WTC11 (cell line): ENCODE measurements around the gene LYVE1. TPM values are rescaled to one million over a fixed set of nuclear protein-coding genes. Genes with fewer than 3 reads are reported as not detected.

ENCODE experiments used
- ATAC-seq: fragments of 200-7000 bp; cut with Tn5 transposase; 2 replicates; pipeline ENCODE4 v1.10.0; 2021; ENCODE audit warnings: mild to moderate bottlenecking, moderate library complexity
- CTCF ChIA-PET: fragments of 300-600 bp; sonication (Branson Sonifier 250); formaldehyde crosslinking; loops from one replicate; lab custom pipeline; 2021; ENCODE audit warnings: antibody characterized with exemption; lab: Charles Lee
- POLR2A ChIA-PET: fragments of 350-600 bp; sonication (Branson Sonifier 250); formaldehyde crosslinking; loops from one replicate; lab custom pipeline; 2021; ENCODE audit warnings: antibody characterized with exemption; lab: Charles Lee
- DNase-seq: peaks from one replicate; pipeline ENCODE4 v3.0.0; 2021; ENCODE audit warnings: low spot score
- H3K27ac Mint-ChIP-seq: 2 replicates; pipeline ENCODE4 v1.8.0; 2021; ENCODE audit warnings: mixed read lengths
- H3K27me3 Mint-ChIP-seq: 2 replicates; pipeline ENCODE4 v1.8.0; 2021; ENCODE audit warnings: low read depth, mild to moderate bottlenecking, moderate library complexity, mixed read lengths
- H3K36me3 Mint-ChIP-seq: 2 replicates; pipeline ENCODE4 v1.8.0; 2021; ENCODE audit warnings: mixed read lengths
- H3K4me1 Mint-ChIP-seq: 2 replicates; pipeline ENCODE4 v1.8.0; 2022; ENCODE audit warnings: mixed read lengths
- H3K4me3 Mint-ChIP-seq: 2 replicates; pipeline ENCODE4 v1.8.0; 2021; ENCODE audit warnings: mild to moderate bottlenecking, moderate library complexity, mixed read lengths
- H3K9me3 Mint-ChIP-seq: 2 replicates; pipeline ENCODE4 v1.8.0; 2021; ENCODE audit warnings: mixed read lengths
- ATF1 ChIP-seq: sonication (generic); formaldehyde crosslinking; IDR thresholded peaks from 2 replicates; pipeline ENCODE4 v1.8.1; 2023; ENCODE audit warnings: mild to moderate bottlenecking, moderate library complexity, missing genetic modification reagents
- FOXK1 ChIP-seq: sonication (generic); formaldehyde crosslinking; IDR thresholded peaks from 2 replicates; pipeline ENCODE4 v1.8.0; 2022; ENCODE audit warnings: mild to moderate bottlenecking, moderate library complexity, missing genetic modification reagents
- KAT7 ChIP-seq: sonication (generic); formaldehyde crosslinking; IDR thresholded peaks from 2 replicates; pipeline ENCODE4 v1.8.1; 2023; ENCODE audit warnings: missing genetic modification reagents, mild to moderate bottlenecking, borderline replicate concordance
- NFYB ChIP-seq: sonication (generic); formaldehyde crosslinking; conservative IDR thresholded peaks from 2 replicates; pipeline ENCODE4 v1.8.0; 2022; ENCODE audit warnings: low read depth, missing genetic modification reagents
- RELA ChIP-seq: sonication (generic); formaldehyde crosslinking; IDR thresholded peaks from 2 replicates; pipeline ENCODE4 v1.8.1; 2022; ENCODE audit warnings: missing genetic modification reagents, mild to moderate bottlenecking, borderline replicate concordance
- RORB ChIP-seq: fragments of 250-450 bp; sonication (Bioruptor Pico); IDR thresholded peaks from 2 replicates; pipeline ENCODE4 v1.9.0; 2021; ENCODE audit warnings: mild to moderate bottlenecking
- SMAD4 ChIP-seq: sonication (generic); formaldehyde crosslinking; IDR thresholded peaks from 2 replicates; pipeline ENCODE4 v1.8.0; 2022; ENCODE audit warnings: mild to moderate bottlenecking, missing genetic modification reagents
- TCF7 ChIP-seq: sonication (generic); formaldehyde crosslinking; IDR thresholded peaks from 2 replicates; pipeline ENCODE4 v1.8.0; 2022; ENCODE audit warnings: mild to moderate bottlenecking, low read depth, missing genetic modification reagents, moderate library complexity
- ZBTB21 ChIP-seq: sonication (generic); formaldehyde crosslinking; IDR thresholded peaks from 2 replicates; pipeline ENCODE4 v1.8.1; 2023; ENCODE audit warnings: mild to moderate bottlenecking, missing genetic modification reagents, borderline replicate concordance
- ZNF138 ChIP-seq: sonication (generic); formaldehyde crosslinking; conservative IDR thresholded peaks from 2 replicates; pipeline ENCODE4 v1.8.1; 2022; ENCODE audit warnings: mild to moderate bottlenecking, moderate library complexity, missing genetic modification reagents
- ZNF317 ChIP-seq: sonication (generic); formaldehyde crosslinking; IDR thresholded peaks from 2 replicates; pipeline ENCODE4 v1.8.1; 2023; ENCODE audit warnings: low read depth, mild to moderate bottlenecking, moderate library complexity, missing genetic modification reagents, borderline replicate concordance
- ZNF396 ChIP-seq: fragments of 250-450 bp; sonication (Bioruptor Pico); IDR thresholded peaks from 2 replicates; pipeline ENCODE4 v1.8.0; 2021; ENCODE audit warnings: mild to moderate bottlenecking, moderate library complexity, borderline replicate concordance
- ZNF671 ChIP-seq: fragments of 250-450 bp; sonication (Bioruptor Pico); IDR thresholded peaks from 2 replicates; pipeline ENCODE4 v1.8.0; 2021; ENCODE audit warnings: mild to moderate bottlenecking
- total RNA-seq: library from RNA; stranded (reverse); gene quantifications from 3 replicates; pipeline ENCODE4 v1.2.3, GENCODE V29; 2021
- TF ChIP-seq, protein P1 (sequence below): sonication (generic); formaldehyde crosslinking; IDR thresholded peaks from 2 replicates; pipeline ENCODE4 v1.8.0; 2022; ENCODE audit warnings: mild to moderate bottlenecking, missing genetic modification reagents
- TF ChIP-seq, protein P2 (sequence below): sonication (generic); formaldehyde crosslinking; IDR thresholded peaks from 2 replicates; pipeline ENCODE4 v1.8.0; 2022; ENCODE audit warnings: mild to moderate bottlenecking, missing genetic modification reagents
- TF ChIP-seq, protein P3 (sequence below): sonication (generic); formaldehyde crosslinking; IDR thresholded peaks from 2 replicates; pipeline ENCODE4 v1.8.0; 2022; ENCODE audit warnings: mild to moderate bottlenecking, missing genetic modification reagents
- TF ChIP-seq, protein P4 (sequence below): fragments of 250-450 bp; sonication (Bioruptor Pico); IDR thresholded peaks from 2 replicates; pipeline ENCODE4 v1.8.0; 2021; ENCODE audit warnings: mild to moderate bottlenecking
- TF ChIP-seq, protein P5 (sequence below): fragments of 250-450 bp; sonication (Bioruptor Pico); IDR thresholded peaks from 2 replicates; pipeline ENCODE4 v1.9.0; 2021; ENCODE audit warnings: moderate library complexity, mild to moderate bottlenecking, inconsistent platforms, borderline replicate concordance
- TF ChIP-seq, protein P6 (sequence below): sonication (generic); formaldehyde crosslinking; IDR thresholded peaks from 2 replicates; pipeline ENCODE4 v1.8.0; 2023; ENCODE audit warnings: missing genetic modification reagents

LYVE1 gene
- total RNA-seq, 1 experiment from 2014 or later: 0.24 TPM

DNA sequence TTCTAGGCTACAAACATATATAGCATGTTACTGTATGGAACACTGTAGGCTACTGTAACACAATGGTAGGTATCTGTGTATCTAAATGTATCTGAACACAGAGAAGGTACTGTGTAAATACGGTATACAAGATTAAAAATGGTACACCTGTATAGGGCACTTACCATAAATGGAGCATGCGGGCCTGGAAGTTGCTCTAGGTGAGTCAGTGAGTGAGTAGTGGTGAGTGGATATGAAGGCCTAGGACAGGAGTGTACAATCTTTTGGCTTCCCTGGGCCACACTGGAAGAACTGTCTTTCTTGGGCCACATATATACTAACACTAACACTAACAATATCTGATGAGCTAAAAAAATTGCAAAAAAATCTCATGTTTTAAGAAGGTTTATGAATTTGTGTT, 48.8 kb downstream of the LYVE1 start:
- Mint-ChIP-seq H3K4me3 (no peak overlapping the region), H3K36me3 (peaks cover 5% of the 10 kb centered on the region; the same call in 1 of the 2 replicates), H3K27ac (no peak overlapping the region), H3K4me1 (no peaks in the 10 kb centered on the region), H3K27me3 (no peaks in the 10 kb centered on the region; the same call in 1 of the 2 replicates), H3K9me3 (no peaks in the 10 kb centered on the region)
- CTCF ChIA-PET: interaction anchor here (2.4 kb wide), 1 partner anchor 21 kb away, joined by 9 read pairs; the partner anchor contains the start of gene RNF141
- TF ChIP-seq, protein P1, sequence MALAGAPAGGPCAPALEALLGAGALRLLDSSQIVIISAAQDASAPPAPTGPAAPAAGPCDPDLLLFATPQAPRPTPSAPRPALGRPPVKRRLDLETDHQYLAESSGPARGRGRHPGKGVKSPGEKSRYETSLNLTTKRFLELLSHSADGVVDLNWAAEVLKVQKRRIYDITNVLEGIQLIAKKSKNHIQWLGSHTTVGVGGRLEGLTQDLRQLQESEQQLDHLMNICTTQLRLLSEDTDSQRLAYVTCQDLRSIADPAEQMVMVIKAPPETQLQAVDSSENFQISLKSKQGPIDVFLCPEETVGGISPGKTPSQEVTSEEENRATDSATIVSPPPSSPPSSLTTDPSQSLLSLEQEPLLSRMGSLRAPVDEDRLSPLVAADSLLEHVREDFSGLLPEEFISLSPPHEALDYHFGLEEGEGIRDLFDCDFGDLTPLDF (CRISPR knock-in tag): no peak
- TF ChIP-seq FOXK1 (no peak), RELA (CRISPR knock-in tag) (no peak), TCF7 (no peak), NFYB (CRISPR knock-in tag) (no peak), ZNF317 (CRISPR knock-in tag) (no peak), KAT7 (CRISPR knock-in tag) (no peak), ZNF396 (no peak), RORB (CRISPR knock-in tag) (no peak), ZNF671 (CRISPR knock-in tag) (no peak), ATF1 (CRISPR knock-in tag) (no peak), ZBTB21 (CRISPR knock-in tag) (no peak), SMAD4 (CRISPR knock-in tag) (no peak)
- TF ChIP-seq, protein P2, sequence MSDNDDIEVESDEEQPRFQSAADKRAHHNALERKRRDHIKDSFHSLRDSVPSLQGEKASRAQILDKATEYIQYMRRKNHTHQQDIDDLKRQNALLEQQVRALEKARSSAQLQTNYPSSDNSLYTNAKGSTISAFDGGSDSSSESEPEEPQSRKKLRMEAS (CRISPR knock-in tag): no peak
- TF ChIP-seq, protein P3, sequence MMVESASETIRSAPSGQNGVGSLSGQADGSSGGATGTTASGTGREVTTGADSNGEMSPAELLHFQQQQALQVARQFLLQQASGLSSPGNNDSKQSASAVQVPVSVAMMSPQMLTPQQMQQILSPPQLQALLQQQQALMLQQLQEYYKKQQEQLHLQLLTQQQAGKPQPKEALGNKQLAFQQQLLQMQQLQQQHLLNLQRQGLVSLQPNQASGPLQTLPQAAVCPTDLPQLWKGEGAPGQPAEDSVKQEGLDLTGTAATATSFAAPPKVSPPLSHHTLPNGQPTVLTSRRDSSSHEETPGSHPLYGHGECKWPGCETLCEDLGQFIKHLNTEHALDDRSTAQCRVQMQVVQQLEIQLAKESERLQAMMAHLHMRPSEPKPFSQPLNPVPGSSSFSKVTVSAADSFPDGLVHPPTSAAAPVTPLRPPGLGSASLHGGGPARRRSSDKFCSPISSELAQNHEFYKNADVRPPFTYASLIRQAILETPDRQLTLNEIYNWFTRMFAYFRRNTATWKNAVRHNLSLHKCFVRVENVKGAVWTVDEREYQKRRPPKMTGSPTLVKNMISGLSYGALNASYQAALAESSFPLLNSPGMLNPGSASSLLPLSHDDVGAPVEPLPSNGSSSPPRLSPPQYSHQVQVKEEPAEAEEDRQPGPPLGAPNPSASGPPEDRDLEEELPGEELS (CRISPR knock-in tag): no peak
- TF ChIP-seq, protein P4, sequence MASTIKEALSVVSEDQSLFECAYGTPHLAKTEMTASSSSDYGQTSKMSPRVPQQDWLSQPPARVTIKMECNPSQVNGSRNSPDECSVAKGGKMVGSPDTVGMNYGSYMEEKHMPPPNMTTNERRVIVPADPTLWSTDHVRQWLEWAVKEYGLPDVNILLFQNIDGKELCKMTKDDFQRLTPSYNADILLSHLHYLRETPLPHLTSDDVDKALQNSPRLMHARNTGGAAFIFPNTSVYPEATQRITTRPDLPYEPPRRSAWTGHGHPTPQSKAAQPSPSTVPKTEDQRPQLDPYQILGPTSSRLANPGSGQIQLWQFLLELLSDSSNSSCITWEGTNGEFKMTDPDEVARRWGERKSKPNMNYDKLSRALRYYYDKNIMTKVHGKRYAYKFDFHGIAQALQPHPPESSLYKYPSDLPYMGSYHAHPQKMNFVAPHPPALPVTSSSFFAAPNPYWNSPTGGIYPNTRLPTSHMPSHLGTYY (CRISPR knock-in tag): no peak
- TF ChIP-seq, protein P5, sequence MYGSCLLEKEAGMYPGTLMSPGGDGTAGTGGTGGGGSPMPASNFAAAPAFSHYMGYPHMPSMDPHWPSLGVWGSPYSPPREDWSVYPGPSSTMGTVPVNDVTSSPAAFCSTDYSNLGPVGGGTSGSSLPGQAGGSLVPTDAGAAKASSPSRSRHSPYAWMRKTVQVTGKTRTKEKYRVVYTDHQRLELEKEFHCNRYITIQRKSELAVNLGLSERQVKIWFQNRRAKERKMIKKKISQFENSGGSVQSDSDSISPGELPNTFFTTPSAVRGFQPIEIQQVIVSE (CRISPR knock-in tag): no peak
- TF ChIP-seq, protein P6, sequence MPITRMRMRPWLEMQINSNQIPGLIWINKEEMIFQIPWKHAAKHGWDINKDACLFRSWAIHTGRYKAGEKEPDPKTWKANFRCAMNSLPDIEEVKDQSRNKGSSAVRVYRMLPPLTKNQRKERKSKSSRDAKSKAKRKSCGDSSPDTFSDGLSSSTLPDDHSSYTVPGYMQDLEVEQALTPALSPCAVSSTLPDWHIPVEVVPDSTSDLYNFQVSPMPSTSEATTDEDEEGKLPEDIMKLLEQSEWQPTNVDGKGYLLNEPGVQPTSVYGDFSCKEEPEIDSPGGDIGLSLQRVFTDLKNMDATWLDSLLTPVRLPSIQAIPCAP (CRISPR knock-in tag): no peak
- POLR2A ChIA-PET: no interaction called here
- ATAC-seq (no peak), DNase-seq (no peak)

DNA sequence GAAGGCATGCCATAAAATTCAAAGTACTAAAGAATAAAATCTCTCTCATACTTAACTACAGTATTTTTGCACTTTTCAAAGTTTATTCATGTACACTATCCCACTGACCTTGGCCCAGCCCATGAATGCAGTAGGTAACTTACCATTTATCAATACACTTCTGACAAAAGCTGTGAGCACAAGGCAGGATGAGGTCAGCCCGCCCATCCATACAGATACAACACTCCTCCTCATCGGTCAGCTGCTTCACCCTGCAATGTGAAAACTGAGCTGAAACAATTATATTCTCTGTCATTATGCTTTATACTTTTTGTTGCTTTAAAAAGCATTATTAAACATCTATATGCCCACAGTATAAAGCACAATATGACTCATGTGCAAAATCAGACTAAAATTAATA, 49.6 kb downstream of the LYVE1 start:
- no peaks in the 10 kb centered on the region for H3K9me3 Mint-ChIP-seq
- DNase-seq (no peak), ATAC-seq (no peak)
- 0 out of 2 replicates have a peak, but pooled peaks cover 3% of the 10 kb centered on the region for H3K36me3 Mint-ChIP-seq
- ChIA-PET CTCF (no interaction called here), POLR2A (no interaction called here)
- no peaks in the 10 kb centered on the region; the same call in 1 of the 2 replicates for H3K27me3 Mint-ChIP-seq
- H3K4me3 Mint-ChIP-seq: no peak overlapping the region
- no peak overlapping the region for H3K27ac Mint-ChIP-seq
- TF ChIP-seq ZNF138 (CRISPR knock-in tag): no peak
- no peaks in the 10 kb centered on the region for H3K4me1 Mint-ChIP-seq
